HepG2 (cell line): ENCODE results near the gene ASB5. TPM values are rescaled to one million over a fixed set of nuclear protein-coding genes. Genes with fewer than 3 reads are reported as not detected.

Experiments used
- ATAC-seq: fragments of 200-7000 bp; cut with Tn5 transposase; 3 replicates; pipeline ENCODE4 v1.9.1; 2020; ENCODE audit warnings: mild to moderate bottlenecking, moderate library complexity
- BruUV-seq: library from RNA; stranded (reverse); fragments of 400-500 nt; replicated peaks from 2 replicates; lab custom pipeline; 2021; lab: Mats Ljungman, UMichigan
- CTCF ChIA-PET: fragments of 300-600 bp; formaldehyde crosslinking; extraction: SDS; loops from one replicate; lab custom pipeline; 2021; ENCODE audit warnings: low total read pairs, inconsistent platforms, low intra/inter-chr PET ratio; lab: Yijun Ruan, JAX
- POLR2A ChIA-PET: fragments of 350-600 bp; sonication (Branson Sonifier 250); formaldehyde crosslinking; loops from one replicate; lab custom pipeline; 2020; ENCODE audit warnings: antibody characterized with exemption, inconsistent platforms; lab: Yijun Ruan, JAX
- DNase-seq: peaks from one replicate; pipeline ENCODE4 v3.0.0-alpha.2; 2015; ENCODE audit warnings: low spot score
- FAIRE-seq: peaks from 3 replicates; lab custom pipeline; 2011; peaks lifted over from hg19 to GRCh38; lab: Jason Lieb, UNC
- H2AFZ ChIP-seq: one replicate; pipeline ENCODE4 v1.6.1; 2011; ENCODE audit warnings: low read length, inconsistent platforms
- H3K27ac ChIP-seq: fragments of 300-600 bp; 3 replicates; pipeline ENCODE4 v1.8.0; 2011; ENCODE audit warnings: mixed run types, mild to moderate bottlenecking, mixed read lengths, low read length, inconsistent platforms; ENCODE audit not compliant: insufficient read depth; ENCODE audit errors: extremely low read length
- H3K27me3 ChIP-seq, 2 experiments: fragments of 200-600 bp in 1 of 2; 2 replicates in 1 of 2; 3 replicates in 1 of 2; pipeline versions ENCODE4 v1.6.0 to v1.8.0; 2011; ENCODE audit warnings: low read length in 2 of 2, mild to moderate bottlenecking in 2 of 2, moderate library complexity in 2 of 2, inconsistent platforms in 1 of 2; ENCODE audit not compliant: insufficient read depth in 2 of 2, control insufficient read depth in 1 of 2
- H3K36me3 ChIP-seq, 2 experiments: fragments of 200-600 bp in 1 of 2; replicated peaks in 1 of 2; 2 replicates in 1 of 2; 3 replicates in 1 of 2; pipeline versions ENCODE4 v1.5.1 to v1.8.0; 2011; ENCODE audit warnings: low read length in 2 of 2, inconsistent platforms in 1 of 2; ENCODE audit not compliant: insufficient read depth in 2 of 2, control insufficient read depth in 1 of 2
- H3K4me1 ChIP-seq: 2 replicates; pipeline ENCODE4 v1.5.1; 2012; ENCODE audit warnings: low read length, inconsistent platforms; ENCODE audit not compliant: insufficient read depth
- H3K4me2 ChIP-seq: 2 replicates; pipeline ENCODE4 v1.6.0; 2011; ENCODE audit warnings: low read depth, low read length, inconsistent platforms
- H3K4me3 ChIP-seq, 3 experiments: fragments of 200-600 bp in 1 of 3; sonication (generic), shearing (Covaris generic) in 1 of 3; replicated peaks in 1 of 3; 2 replicates each; pipeline ENCODE4 v1.5.1; 2011 to 2016; ENCODE audit warnings: low read length in 3 of 3, inconsistent platforms in 2 of 3, low read depth in 2 of 3, mild to moderate bottlenecking in 2 of 3, control low read depth in 1 of 3, mixed read lengths in 1 of 3; ENCODE audit not compliant: insufficient read depth in 1 of 3
- H3K79me2 ChIP-seq: one replicate; pipeline ENCODE4 v1.6.1; 2011; ENCODE audit warnings: low read length, inconsistent platforms; ENCODE audit not compliant: insufficient read depth
- H3K9ac ChIP-seq: 2 replicates; pipeline ENCODE4 v1.6.0; 2011; ENCODE audit warnings: mild to moderate bottlenecking, low read depth, low read length, inconsistent platforms; ENCODE audit not compliant: insufficient read depth
- H3K9me3 ChIP-seq: 2 replicates; pipeline ENCODE4 v1.5.1; 2012; ENCODE audit warnings: mild to moderate bottlenecking, low read length
- H4K20me1 ChIP-seq: 2 replicates; pipeline ENCODE4 v1.6.0; 2011; ENCODE audit warnings: inconsistent platforms, mild to moderate bottlenecking, low read length, moderate library complexity; ENCODE audit not compliant: insufficient read depth
- ETV5 ChIP-seq: IDR thresholded peaks from 2 replicates; pipeline ENCODE4 v1.6.1; 2018; ENCODE audit warnings: missing biosample characterization, missing genetic modification reagents, inconsistent platforms, borderline replicate concordance
- KDM3A ChIP-seq: IDR thresholded peaks from 2 replicates; pipeline ENCODE4 v1.6.1; 2018; ENCODE audit warnings: low read depth, missing compliant biosample characterization
- MBNL3 ChIP-seq: fragments of 250-450 bp; sonication (Bioruptor Pico); conservative IDR thresholded peaks from 2 replicates; pipeline ENCODE4 v1.8.0; 2022; ENCODE audit warnings: mild to moderate bottlenecking, inconsistent platforms
- NR2F2 ChIP-seq: IDR thresholded peaks from 2 replicates; pipeline ENCODE4 v1.6.1; 2012; ENCODE audit warnings: low read depth, inconsistent platforms, borderline replicate concordance
- RAD51 ChIP-seq: fragments of 450-650 bp; IDR thresholded peaks from 2 replicates; pipeline ENCODE4 v1.6.1; 2016; ENCODE audit warnings: borderline replicate concordance
- RBM22 ChIP-seq: fragments of 200-400 bp; formaldehyde crosslinking; optimal IDR thresholded peaks from 2 replicates; pipeline ENCODE3; 2017; ENCODE audit warnings: mild to moderate bottlenecking, low read length, moderate library complexity
- SRF ChIP-seq: IDR thresholded peaks from 2 replicates; pipeline ENCODE4 v1.6.1; 2011; ENCODE audit warnings: mild to moderate bottlenecking, low read depth, low read length, moderate library complexity
- TEF ChIP-seq: sonication (generic); formaldehyde crosslinking; IDR thresholded peaks from 2 replicates; pipeline ENCODE4 v1.5.0; 2020; ENCODE audit warnings: missing genetic modification reagents
- TRAFD1 ChIP-seq: sonication (generic); formaldehyde crosslinking; IDR thresholded peaks from 2 replicates; pipeline ENCODE4 v1.5.1; 2020; ENCODE audit warnings: missing genetic modification reagents, mild to moderate bottlenecking, borderline replicate concordance
- ZFY ChIP-seq: sonication (generic); formaldehyde crosslinking; IDR thresholded peaks from 2 replicates; pipeline ENCODE4 v1.4.0; 2020; ENCODE audit warnings: missing genetic modification reagents
- ZNF274 ChIP-seq: sonication (generic); formaldehyde crosslinking; IDR thresholded peaks from 2 replicates; pipeline ENCODE4 v1.5.1; 2020; ENCODE audit warnings: mild to moderate bottlenecking, missing genetic modification reagents
- ZSCAN25 ChIP-seq: sonication (generic); formaldehyde crosslinking; IDR thresholded peaks from 2 replicates; pipeline ENCODE4 v1.8.0; 2022; ENCODE audit warnings: mild to moderate bottlenecking, missing genetic modification reagents
- in situ Hi-C: cut with HindIII; loops from 2 replicates; pipeline ENCODE4 v1.10.0; 2017; ENCODE audit warnings: low pct_unique_long_range_greater_than_20kb; ENCODE audit not compliant: extremely low pct_ligation_motif_present
- intact Hi-C: fragments of 100-400 bp; cut with micrococcal nuclease; formaldehyde crosslinking; loops from one replicate; pipeline ENCODE4 v1.10.0; 2022; ENCODE audit not compliant: unreplicated experiment
- polyA plus RNA-seq, 8 experiments: library from polyadenylated mRNA; depleted of rRNA in 3 of 8; stranded (reverse) in 7 of 8; unstranded in 1 of 8; fragments of >200 nt; fragmentation: Illumina TruSeq in 4 of 8; extraction: Trizol in 4 of 8; gene quantifications; 2 replicates each; pipeline versions ENCODE4 v1.2.1 to v1.2.3, GENCODE V29; 2011 to 2016; ENCODE audit warnings: low read depth in 4 of 8, missing spikeins in 1 of 8, mixed read lengths in 1 of 8; ENCODE audit not compliant: insufficient read depth in 1 of 8
- total RNA-seq, 5 experiments: library from RNA; depleted of rRNA; stranded (reverse); fragments of >200 nt; fragmentation: Illumina TruSeq; extraction: Trizol; gene quantifications; 2 replicates each; pipeline ENCODE4 v1.2.3, GENCODE V29; 2016; ENCODE audit warnings: low read depth in 1 of 5
- TF ChIP-seq, protein P1 (sequence below): sonication (generic); formaldehyde crosslinking; IDR thresholded peaks from 2 replicates; pipeline ENCODE4 v1.4.0; 2020; ENCODE audit warnings: missing genetic modification reagents

The ASB5 gene
- total and polyA plus RNA-seq, 2 of the 13 experiments (the other 11 are each of a cell fraction or from before 2014, with no cell fraction given) = not detected

DNA sequence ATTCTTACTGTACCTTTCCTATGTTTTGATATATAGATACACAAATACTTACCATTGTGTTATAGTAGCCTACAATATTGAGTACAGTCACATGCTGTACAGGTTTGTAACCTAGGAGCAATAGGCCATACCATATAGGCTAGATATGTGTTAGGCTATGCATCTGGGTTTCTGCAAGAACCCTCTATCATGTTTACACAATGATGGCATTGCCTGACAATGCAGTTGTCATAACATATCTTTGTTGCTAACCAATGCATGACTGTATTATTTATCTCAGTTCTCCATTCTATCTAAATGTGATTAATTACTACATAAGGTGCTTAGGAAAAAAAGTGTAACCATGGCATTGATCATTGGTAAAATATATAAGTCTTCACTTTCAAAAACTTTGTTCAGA lies 40.8 kb upstream of the ASB5 start:
- POLR2A ChIA-PET = no interaction called here
- no peak overlapping the region for H3K4me2 ChIP-seq
- in situ Hi-C loops = loop anchor here (10.0 kb wide), 1 partner anchor 115 kb away; the partner anchor contains the start of gene SPATA4

More for the DNA sequence above, 40.8 kb upstream of the ASB5 start:
- H3K27me3 ChIP-seq = peaks cover 0 to 11% of the 10 kb centered on the region in 2 experiments; a peak in 3 of 5 replicates
- no peaks in the 10 kb centered on the region for H3K9me3 ChIP-seq
- H2AFZ ChIP-seq = no peak overlapping the region
- DNase-seq = no peak
- no peaks in the 10 kb centered on the region for H3K4me1 ChIP-seq
- ATAC-seq = no peak
- no peak overlapping the region for H3K9ac ChIP-seq
- intact Hi-C loops = no loop called here
- no peak overlapping the region for H3K4me3 ChIP-seq
- no peaks in the 10 kb centered on the region for H3K36me3 ChIP-seq
- no peak overlapping the region for H3K27ac ChIP-seq
- no TSS peak for BruUV-seq
- no peaks in the 10 kb centered on the region for H3K79me2 ChIP-seq
- CTCF ChIA-PET = no interaction called here
- no peaks in the 10 kb centered on the region for H4K20me1 ChIP-seq
- TF ChIP-seq RBM22 (no peak), KDM3A (CRISPR knock-in tag) (no peak), RAD51 (no peak), ZSCAN25 (no peak), ETV5 (CRISPR knock-in tag) (no peak), TEF (CRISPR knock-in tag) (no peak), ZFY (no peak), MBNL3 (CRISPR knock-in tag) (no peak), TRAFD1 (CRISPR knock-in tag) (no peak), ZNF274 (CRISPR knock-in tag) (no peak), SRF (no peak), NR2F2 (no peak)
- TF ChIP-seq, protein P1, sequence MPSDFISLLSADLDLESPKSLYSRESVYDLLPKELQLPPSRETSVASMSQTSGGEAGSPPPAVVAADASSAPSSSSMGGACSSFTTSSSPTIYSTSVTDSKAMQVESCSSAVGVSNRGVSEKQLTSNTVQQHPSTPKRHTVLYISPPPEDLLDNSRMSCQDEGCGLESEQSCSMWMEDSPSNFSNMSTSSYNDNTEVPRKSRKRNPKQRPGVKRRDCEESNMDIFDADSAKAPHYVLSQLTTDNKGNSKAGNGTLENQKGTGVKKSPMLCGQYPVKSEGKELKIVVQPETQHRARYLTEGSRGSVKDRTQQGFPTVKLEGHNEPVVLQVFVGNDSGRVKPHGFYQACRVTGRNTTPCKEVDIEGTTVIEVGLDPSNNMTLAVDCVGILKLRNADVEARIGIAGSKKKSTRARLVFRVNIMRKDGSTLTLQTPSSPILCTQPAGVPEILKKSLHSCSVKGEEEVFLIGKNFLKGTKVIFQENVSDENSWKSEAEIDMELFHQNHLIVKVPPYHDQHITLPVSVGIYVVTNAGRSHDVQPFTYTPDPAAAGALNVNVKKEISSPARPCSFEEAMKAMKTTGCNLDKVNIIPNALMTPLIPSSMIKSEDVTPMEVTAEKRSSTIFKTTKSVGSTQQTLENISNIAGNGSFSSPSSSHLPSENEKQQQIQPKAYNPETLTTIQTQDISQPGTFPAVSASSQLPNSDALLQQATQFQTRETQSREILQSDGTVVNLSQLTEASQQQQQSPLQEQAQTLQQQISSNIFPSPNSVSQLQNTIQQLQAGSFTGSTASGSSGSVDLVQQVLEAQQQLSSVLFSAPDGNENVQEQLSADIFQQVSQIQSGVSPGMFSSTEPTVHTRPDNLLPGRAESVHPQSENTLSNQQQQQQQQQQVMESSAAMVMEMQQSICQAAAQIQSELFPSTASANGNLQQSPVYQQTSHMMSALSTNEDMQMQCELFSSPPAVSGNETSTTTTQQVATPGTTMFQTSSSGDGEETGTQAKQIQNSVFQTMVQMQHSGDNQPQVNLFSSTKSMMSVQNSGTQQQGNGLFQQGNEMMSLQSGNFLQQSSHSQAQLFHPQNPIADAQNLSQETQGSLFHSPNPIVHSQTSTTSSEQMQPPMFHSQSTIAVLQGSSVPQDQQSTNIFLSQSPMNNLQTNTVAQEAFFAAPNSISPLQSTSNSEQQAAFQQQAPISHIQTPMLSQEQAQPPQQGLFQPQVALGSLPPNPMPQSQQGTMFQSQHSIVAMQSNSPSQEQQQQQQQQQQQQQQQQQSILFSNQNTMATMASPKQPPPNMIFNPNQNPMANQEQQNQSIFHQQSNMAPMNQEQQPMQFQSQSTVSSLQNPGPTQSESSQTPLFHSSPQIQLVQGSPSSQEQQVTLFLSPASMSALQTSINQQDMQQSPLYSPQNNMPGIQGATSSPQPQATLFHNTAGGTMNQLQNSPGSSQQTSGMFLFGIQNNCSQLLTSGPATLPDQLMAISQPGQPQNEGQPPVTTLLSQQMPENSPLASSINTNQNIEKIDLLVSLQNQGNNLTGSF (CRISPR knock-in tag) = no peak
- TF ChIP-seq, all 625 proteins: peak for 0
- FAIRE-seq = no peak
